HCT116 (cell line): ENCODE data around the gene CSNK1D. TPM values are rescaled to one million over a fixed set of nuclear protein-coding genes. Genes with fewer than 3 reads are reported as not detected.

Source experiments
- ATAC-seq: fragments of 200-7000 bp; cut with Tn5 transposase; 2 replicates; pipeline ENCODE4 v1.9.1; 2020; ENCODE audit warnings: mild to moderate bottlenecking, moderate library complexity
- BruUV-seq: library from RNA; stranded (reverse); fragments of 400-500 nt; replicated peaks from 2 replicates; lab custom pipeline; 2021; lab: Mats Ljungman, UMichigan
- CTCF ChIA-PET: fragments of 300-600 bp; sonication (Branson Sonifier 250); formaldehyde crosslinking; loops from one replicate; lab custom pipeline; 2021; ENCODE audit warnings: antibody characterized with exemption; lab: Charles Lee
- POLR2A ChIA-PET: fragments of 300-600, 350-600 bp; sonication (Branson Sonifier 250); formaldehyde crosslinking; loops from one replicate; lab custom pipeline; 2021; ENCODE audit warnings: antibody characterized with exemption; lab: Charles Lee
- RAD21 ChIA-PET, 2 experiments: fragments of 300-600 bp; sonication (Branson Sonifier 250); formaldehyde crosslinking; loops; one replicate each; lab custom pipeline; 2023; ENCODE audit warnings: low total read pairs in 2 of 2; ENCODE audit not compliant: uncharacterized antibody in 2 of 2, unreplicated experiment in 2 of 2, low non-redundant PET in 1 of 2; lab: Charles Lee
- DNase-seq: peaks from one replicate; pipeline ENCODE4 v3.0.0-alpha.2; 2010; ENCODE audit warnings: low read depth, low spot score
- H2AFZ ChIP-seq: fragments of 200-600 bp; shearing (Covaris generic), sonication (generic); 2 replicates; pipeline ENCODE4 v1.6.1; 2017; ENCODE audit warnings: low read depth, mixed run types, mixed read lengths, antibody characterized with exemption, low read length; ENCODE audit not compliant: poor library complexity, severe bottlenecking
- H3K27ac ChIP-seq: 2 replicates; pipeline ENCODE4 v1.5.1; 2012; ENCODE audit warnings: low read depth, low read length
- H3K27me3 ChIP-seq: fragments of 200-600 bp; sonication (generic); 2 replicates; pipeline ENCODE4 v1.6.1; 2016; ENCODE audit warnings: mixed run types, low read length, mixed read lengths; ENCODE audit not compliant: insufficient read depth
- H3K36me3 ChIP-seq, 2 experiments: fragments of 200-500 bp in 1 of 2; fragments of 200-600 bp in 1 of 2; sonication (Bioruptor generic) in 1 of 2; sonication (generic) in 1 of 2; 2 replicates each; pipeline versions ENCODE4 v1.5.1 to v1.6.1; 2014 to 2016; ENCODE audit warnings: low read length in 2 of 2, inconsistent platforms in 1 of 2, mixed read lengths in 1 of 2, mixed run types in 1 of 2; ENCODE audit not compliant: insufficient read depth in 2 of 2, control insufficient read depth in 1 of 2
- H3K4me1 ChIP-seq, 2 experiments: fragments of 200-600 bp in 1 of 2; sonication (generic) in 1 of 2; 2 replicates each; pipeline versions ENCODE4 v1.5.1 to v1.6.1; 2012 to 2017; ENCODE audit warnings: low read length in 2 of 2, inconsistent platforms in 1 of 2, mild to moderate bottlenecking in 1 of 2, mixed read lengths in 1 of 2, mixed run types in 1 of 2, moderate library complexity in 1 of 2; ENCODE audit not compliant: insufficient read depth in 2 of 2, control insufficient read depth in 1 of 2
- H3K4me2 ChIP-seq: fragments of 200-600 bp; sonication (generic); 2 replicates; pipeline ENCODE4 v1.6.1; 2017; ENCODE audit warnings: mixed run types, low read length, mixed read lengths
- H3K4me3 ChIP-seq, 2 experiments: fragments of 200-600 bp in 1 of 2; sonication (generic) in 1 of 2; replicated peaks in 1 of 2; 2 replicates each; pipeline ENCODE4 v1.5.1; 2011 to 2016; ENCODE audit warnings: low read length in 2 of 2, control low read depth in 1 of 2, low read depth in 1 of 2, mild to moderate bottlenecking in 1 of 2, mixed read lengths in 1 of 2, mixed run types in 1 of 2
- H3K79me2 ChIP-seq: fragments of 200-600 bp; sonication (generic); 2 replicates; pipeline ENCODE4 v1.6.1; 2017; ENCODE audit warnings: mild to moderate bottlenecking, mixed run types, low read length, moderate library complexity, mixed read lengths; ENCODE audit not compliant: insufficient read depth
- H3K9ac ChIP-seq: fragments of 200-600 bp; sonication (generic); 2 replicates; pipeline ENCODE4 v1.6.1; 2016; ENCODE audit warnings: low read length, mixed read lengths
- H3K9me2 ChIP-seq: fragments of 200-600 bp; sonication (generic), shearing (Covaris generic); 2 replicates; pipeline ENCODE4 v1.6.1; 2017; ENCODE audit warnings: mixed run types, mild to moderate bottlenecking, moderate library complexity; ENCODE audit not compliant: insufficient read depth
- H3K9me3 ChIP-seq, 2 experiments: fragments of 200-500 bp in 1 of 2; fragments of 200-600 bp in 1 of 2; sonication (Bioruptor generic) in 1 of 2; sonication (generic) in 1 of 2; 2 replicates each; pipeline ENCODE4 v1.6.1; 2014 to 2017; ENCODE audit warnings: low read length in 2 of 2, mixed read lengths in 2 of 2, inconsistent platforms in 1 of 2, low read depth in 1 of 2, mild to moderate bottlenecking in 1 of 2, mixed run types in 1 of 2, moderate library complexity in 1 of 2; ENCODE audit not compliant: control insufficient read depth in 1 of 2, insufficient read depth in 1 of 2
- H4K20me1 ChIP-seq: fragments of 200-600 bp; sonication (generic), shearing (Covaris generic); 2 replicates; pipeline ENCODE4 v1.6.1; 2017; ENCODE audit warnings: mixed run types, mild to moderate bottlenecking, moderate library complexity; ENCODE audit not compliant: insufficient read depth
- ELF1 ChIP-seq: IDR thresholded peaks from 2 replicates; pipeline ENCODE4 v1.6.1; 2012; ENCODE audit warnings: low read depth, borderline replicate concordance
- EZH2 ChIP-seq: fragments of 200-600 bp; sonication (generic); IDR thresholded peaks from 2 replicates; pipeline ENCODE4 v1.6.1; 2017; ENCODE audit warnings: antibody characterized with exemption, mixed run types
- JUND ChIP-seq: IDR thresholded peaks from 2 replicates; pipeline ENCODE4 v1.6.1; 2012
- SIN3A ChIP-seq: IDR thresholded peaks from 2 replicates; pipeline ENCODE4 v1.6.1; 2012; ENCODE audit warnings: low read depth
- SP1 ChIP-seq: IDR thresholded peaks from 2 replicates; pipeline ENCODE4 v1.6.1; 2012; ENCODE audit warnings: low read depth
- SRF ChIP-seq: IDR thresholded peaks from 2 replicates; pipeline ENCODE4 v1.6.1; 2012; ENCODE audit warnings: low read depth
- YY1 ChIP-seq: IDR thresholded peaks from 2 replicates; pipeline ENCODE4 v1.6.1; 2011; ENCODE audit warnings: low read length, low read depth, moderate library complexity, mild to moderate bottlenecking; ENCODE audit not compliant: insufficient replicate concordance; ENCODE audit errors: extremely low read depth
- ZFX ChIP-seq: fragments of 450-650 bp; IDR thresholded peaks from 2 replicates; pipeline ENCODE4 v1.6.1; 2017
- ZNF274 ChIP-seq: fragments of 200-500 bp; sonication (Bioruptor generic); IDR thresholded peaks from 2 replicates; pipeline ENCODE4 v1.6.1; 2014; ENCODE audit warnings: mild to moderate bottlenecking, low read depth, low read length, inconsistent platforms
- intact Hi-C: fragments of 100-400 bp; cut with micrococcal nuclease; formaldehyde crosslinking; loops from 2 replicates; pipeline ENCODE4 v1.10.0; 2022
- total RNA-seq: library from RNA; stranded (reverse); gene quantifications from one replicate; pipeline ENCODE4 v1.2.1, GENCODE V29; 2021; ENCODE audit not compliant: unreplicated experiment
- TF ChIP-seq, protein P1 (sequence below): IDR thresholded peaks from 2 replicates; pipeline ENCODE4 v1.6.1; 2012
- TF ChIP-seq, protein P2 (sequence below): IDR thresholded peaks from 2 replicates; pipeline ENCODE4 v1.6.1; 2012; ENCODE audit warnings: low read depth

CSNK1D gene
- total RNA-seq, 1 experiment from 2014 or later = 176 TPM

- H3K27ac ChIP-seq = no peak overlapping the region
- no peak overlapping the region for H3K4me2 ChIP-seq
- CTCF ChIA-PET = no interaction called here
- peaks cover 18 to 53% of the 10 kb centered on the region in 2 experiments for H3K4me1 ChIP-seq
- peaks cover 0 to 3% of the 10 kb centered on the region in 2 experiments; a peak in 1 of 4 replicates for H3K9me3 ChIP-seq
- intact Hi-C loops = no loop called here
- TF ChIP-seq, protein P1, sequence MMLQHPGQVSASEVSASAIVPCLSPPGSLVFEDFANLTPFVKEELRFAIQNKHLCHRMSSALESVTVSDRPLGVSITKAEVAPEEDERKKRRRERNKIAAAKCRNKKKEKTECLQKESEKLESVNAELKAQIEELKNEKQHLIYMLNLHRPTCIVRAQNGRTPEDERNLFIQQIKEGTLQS = no peak
- TF ChIP-seq SIN3A = no peak
- TF ChIP-seq ZFX = no peak
- no peak for TF ChIP-seq EZH2
- no peak for TF ChIP-seq JUND
- TF ChIP-seq, protein P2, sequence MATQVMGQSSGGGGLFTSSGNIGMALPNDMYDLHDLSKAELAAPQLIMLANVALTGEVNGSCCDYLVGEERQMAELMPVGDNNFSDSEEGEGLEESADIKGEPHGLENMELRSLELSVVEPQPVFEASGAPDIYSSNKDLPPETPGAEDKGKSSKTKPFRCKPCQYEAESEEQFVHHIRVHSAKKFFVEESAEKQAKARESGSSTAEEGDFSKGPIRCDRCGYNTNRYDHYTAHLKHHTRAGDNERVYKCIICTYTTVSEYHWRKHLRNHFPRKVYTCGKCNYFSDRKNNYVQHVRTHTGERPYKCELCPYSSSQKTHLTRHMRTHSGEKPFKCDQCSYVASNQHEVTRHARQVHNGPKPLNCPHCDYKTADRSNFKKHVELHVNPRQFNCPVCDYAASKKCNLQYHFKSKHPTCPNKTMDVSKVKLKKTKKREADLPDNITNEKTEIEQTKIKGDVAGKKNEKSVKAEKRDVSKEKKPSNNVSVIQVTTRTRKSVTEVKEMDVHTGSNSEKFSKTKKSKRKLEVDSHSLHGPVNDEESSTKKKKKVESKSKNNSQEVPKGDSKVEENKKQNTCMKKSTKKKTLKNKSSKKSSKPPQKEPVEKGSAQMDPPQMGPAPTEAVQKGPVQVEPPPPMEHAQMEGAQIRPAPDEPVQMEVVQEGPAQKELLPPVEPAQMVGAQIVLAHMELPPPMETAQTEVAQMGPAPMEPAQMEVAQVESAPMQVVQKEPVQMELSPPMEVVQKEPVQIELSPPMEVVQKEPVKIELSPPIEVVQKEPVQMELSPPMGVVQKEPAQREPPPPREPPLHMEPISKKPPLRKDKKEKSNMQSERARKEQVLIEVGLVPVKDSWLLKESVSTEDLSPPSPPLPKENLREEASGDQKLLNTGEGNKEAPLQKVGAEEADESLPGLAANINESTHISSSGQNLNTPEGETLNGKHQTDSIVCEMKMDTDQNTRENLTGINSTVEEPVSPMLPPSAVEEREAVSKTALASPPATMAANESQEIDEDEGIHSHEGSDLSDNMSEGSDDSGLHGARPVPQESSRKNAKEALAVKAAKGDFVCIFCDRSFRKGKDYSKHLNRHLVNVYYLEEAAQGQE = no peak
- no peak for TF ChIP-seq ZNF274
- TF ChIP-seq ELF1 = no peak
- no peak for TF ChIP-seq SP1
- no peak for TF ChIP-seq SRF
- no peak for TF ChIP-seq YY1
- no peaks in the 10 kb centered on the region for H4K20me1 ChIP-seq
- no peak overlapping the region for H3K9ac ChIP-seq
- H3K36me3 ChIP-seq = no peaks in the 10 kb centered on the region
- H3K4me3 ChIP-seq = no peak overlapping the region
- DNase-seq = no peak
- no peaks in the 10 kb centered on the region for H3K27me3 ChIP-seq
- no peaks in the 10 kb centered on the region for H3K9me2 ChIP-seq
- RAD21 ChIA-PET = interaction anchor here in 1 of 2 experiments (0.8 kb wide), 1 partner anchor 9 kb away, joined by 4 read pairs; no protein-coding TSS in a partner anchor
- H2AFZ ChIP-seq = no peak overlapping the region
- POLR2A ChIA-PET = interaction anchor here (1.2 to 1.9 kb wide), 2 partner anchors 8 to 9 kb away, joined by 3 to 7 read pairs; partner anchors contain the start of gene SLC16A3
- H3K79me2 ChIP-seq = no peaks in the 10 kb centered on the region
- no TSS peak for BruUV-seq
- no peak for ATAC-seq
These were observed 52.1 kb downstream of the CSNK1D start for GRCh38 chr17:82221341-82221902.
